Astrocyte (in vitro differentiated cells and primary cell): ENCODE measurements around the gene SLC25A20. TPM values are rescaled to one million over a fixed set of nuclear protein-coding genes. Genes with fewer than 3 reads are reported as not detected.

ENCODE experiments used
- DNase-seq: peaks from one replicate; pipeline ENCODE4 v3.0.0-alpha.2; 2010; ENCODE audit warnings: low read depth
- FAIRE-seq: peaks from 2 replicates; lab custom pipeline; 2011; peaks lifted over from hg19 to GRCh38; lab: Jason Lieb, UNC
- H2AFZ ChIP-seq: 2 replicates; pipeline ENCODE4 v1.6.0; 2012; ENCODE audit warnings: low read depth, low read length, inconsistent platforms
- H3K27ac ChIP-seq: 2 replicates; pipeline ENCODE4 v1.5.1; 2011; ENCODE audit warnings: low read depth, low read length, inconsistent platforms
- H3K27me3 ChIP-seq: 2 replicates; pipeline ENCODE4 v1.6.0; 2011; ENCODE audit warnings: low read length, inconsistent platforms; ENCODE audit not compliant: insufficient read depth
- H3K36me3 ChIP-seq: 2 replicates; pipeline ENCODE4 v1.5.1; 2011; ENCODE audit warnings: low read length, inconsistent platforms; ENCODE audit not compliant: insufficient read depth
- H3K4me1 ChIP-seq: 2 replicates; pipeline ENCODE4 v1.5.1; 2011; ENCODE audit warnings: low read length, inconsistent platforms; ENCODE audit not compliant: insufficient read depth
- H3K4me2 ChIP-seq: 2 replicates; pipeline ENCODE4 v1.6.0; 2012; ENCODE audit warnings: low read length, inconsistent platforms
- H3K4me3 ChIP-seq: 2 replicates; pipeline ENCODE4 v1.5.1; 2011; ENCODE audit warnings: low read depth, mild to moderate bottlenecking, low read length, inconsistent platforms; ENCODE audit not compliant: insufficient read depth
- H3K79me2 ChIP-seq: 2 replicates; pipeline ENCODE4 v1.6.0; 2012; ENCODE audit warnings: mild to moderate bottlenecking, low read length, inconsistent platforms; ENCODE audit not compliant: insufficient read depth
- H3K9ac ChIP-seq: 2 replicates; pipeline ENCODE4 v1.6.0; 2012; ENCODE audit warnings: mild to moderate bottlenecking, low read length, inconsistent platforms
- H3K9me3 ChIP-seq: 2 replicates; pipeline ENCODE4 v1.5.1; 2012; ENCODE audit warnings: low read depth, mild to moderate bottlenecking, low read length, inconsistent platforms; ENCODE audit not compliant: insufficient read depth
- H4K20me1 ChIP-seq: 2 replicates; pipeline ENCODE4 v1.6.0; 2012; ENCODE audit warnings: low read length, inconsistent platforms; ENCODE audit not compliant: insufficient read depth
- H3K27ac Mint-ChIP-seq: one replicate; pipeline ENCODE4 v1.8.0; 2021; ENCODE audit warnings: mild to moderate bottlenecking, mixed read lengths; ENCODE audit not compliant: unreplicated experiment
- H3K27me3 Mint-ChIP-seq: one replicate; pipeline ENCODE4 v1.8.0; 2021; ENCODE audit warnings: low read depth, mixed read lengths; ENCODE audit not compliant: unreplicated experiment
- H3K36me3 Mint-ChIP-seq: one replicate; pipeline ENCODE4 v1.8.0; 2021; ENCODE audit warnings: low read depth, mixed read lengths; ENCODE audit not compliant: unreplicated experiment
- H3K4me1 Mint-ChIP-seq: one replicate; pipeline ENCODE4 v1.8.0; 2021; ENCODE audit warnings: low read depth, mixed read lengths; ENCODE audit not compliant: unreplicated experiment
- H3K4me3 Mint-ChIP-seq: one replicate; pipeline ENCODE4 v1.8.0; 2021; ENCODE audit warnings: mild to moderate bottlenecking, moderate library complexity, mixed read lengths; ENCODE audit not compliant: unreplicated experiment
- H3K9me3 Mint-ChIP-seq: one replicate; pipeline ENCODE4 v1.8.0; 2021; ENCODE audit warnings: mild to moderate bottlenecking, mixed read lengths; ENCODE audit not compliant: unreplicated experiment
- CTCF ChIP-seq: IDR thresholded peaks from 2 replicates; pipeline ENCODE4 v1.5.1; 2011; ENCODE audit warnings: low read depth, mild to moderate bottlenecking, inconsistent platforms, low read length, moderate library complexity; ENCODE audit not compliant: insufficient read depth
- EZH2 ChIP-seq: IDR thresholded peaks from 2 replicates; pipeline ENCODE4 v1.6.1; 2012; ENCODE audit warnings: mild to moderate bottlenecking, low read length, inconsistent platforms; ENCODE audit not compliant: insufficient read depth
- total RNA-seq: library from RNA; stranded (reverse); gene quantifications from 2 replicates; pipeline ENCODE4 v1.2.1, GENCODE V29; 2021

The SLC25A20 gene
- total RNA-seq, 1 donor from 2014 or later, result 25.0 TPM

GRCh38 chr3:48899273-48899672, 591 bp upstream of the SLC25A20 start:
- Histone ChIP-seq H3K9me3 (no peaks in the 10 kb centered on the region), H4K20me1 (no peaks in the 10 kb centered on the region), H3K79me2 (peaks cover 4% of the 10 kb centered on the region), H3K27me3 (no peaks in the 10 kb centered on the region), H2AFZ (peak overlapping the region; percentile 96), H3K36me3 (no peaks in the 10 kb centered on the region), H3K4me1 (peaks cover 9% of the 10 kb centered on the region), H3K4me3 (peak overlapping the region; percentile 74), H3K27ac (no peak overlapping the region), H3K4me2 (peak overlapping the region; percentile 96), H3K9ac (peak overlapping the region; percentile 79)
- H3K9me3 Mint-ChIP-seq, result no peaks in the 10 kb centered on the region
- DNase-seq, result no peak
- peaks cover 13% of the 10 kb centered on the region for H3K4me1 Mint-ChIP-seq
- TF ChIP-seq CTCF (no peak), EZH2 (no peak)
- no peak for FAIRE-seq
- H3K4me3 Mint-ChIP-seq, result peak overlapping the region; percentile 92
- no peaks in the 10 kb centered on the region for H3K27me3 Mint-ChIP-seq
- H3K36me3 Mint-ChIP-seq, result peaks cover 2% of the 10 kb centered on the region
- H3K27ac Mint-ChIP-seq, result no peak overlapping the region

- Mint-ChIP-seq H3K27me3 (no peaks in the 10 kb centered on the region), H3K4me3 (peak overlapping the region; percentile 92), H3K4me1 (peaks cover 13% of the 10 kb centered on the region), H3K36me3 (peaks cover 2% of the 10 kb centered on the region), H3K9me3 (no peaks in the 10 kb centered on the region), H3K27ac (no peak overlapping the region)
- FAIRE-seq, result no peak
- Histone ChIP-seq H3K36me3 (no peaks in the 10 kb centered on the region), H3K9ac (peak overlapping the region; percentile 79), H3K9me3 (no peaks in the 10 kb centered on the region), H4K20me1 (no peaks in the 10 kb centered on the region), H3K4me3 (peak overlapping the region; percentile 74), H3K4me2 (peak overlapping the region; percentile 96), H3K4me1 (peaks cover 9% of the 10 kb centered on the region), H3K79me2 (peaks cover 4% of the 10 kb centered on the region), H3K27ac (no peak overlapping the region), H3K27me3 (no peaks in the 10 kb centered on the region), H2AFZ (peak overlapping the region; percentile 96)
- no peak for TF ChIP-seq CTCF
- no peak for TF ChIP-seq EZH2
- no peak for DNase-seq
Measured at GRCh38 chr3:48897460-48898376, 964 bp downstream of the SLC25A20 start.

- H3K27ac Mint-ChIP-seq, result peak overlapping the region; percentile 77
- no peaks in the 10 kb centered on the region for H3K27me3 Mint-ChIP-seq
- Histone ChIP-seq H4K20me1 (no peaks in the 10 kb centered on the region), H3K9ac (no peak overlapping the region), H3K4me3 (no peak overlapping the region), H3K4me1 (peaks cover 9% of the 10 kb centered on the region), H3K27me3 (no peaks in the 10 kb centered on the region), H3K27ac (no peak overlapping the region), H3K9me3 (no peaks in the 10 kb centered on the region), H2AFZ (no peak overlapping the region), H3K36me3 (no peaks in the 10 kb centered on the region), H3K4me2 (no peak overlapping the region), H3K79me2 (peaks cover 4% of the 10 kb centered on the region)
- peaks cover 13% of the 10 kb centered on the region for H3K4me1 Mint-ChIP-seq
- peak overlapping the region; percentile 52 for H3K4me3 Mint-ChIP-seq
- no peak for DNase-seq
- H3K9me3 Mint-ChIP-seq, result no peaks in the 10 kb centered on the region
- FAIRE-seq, result no peak
- peaks cover 5% of the 10 kb centered on the region for H3K36me3 Mint-ChIP-seq
- TF ChIP-seq EZH2, result no peak
- TF ChIP-seq CTCF, result no peak
Measured at GRCh38 chr3:48896936-48897335, 1.7 kb downstream of the SLC25A20 start.
